B cell (primary cell): Measurements from ENCODE around the gene GLI3. TPM values are rescaled to one million over a fixed set of nuclear protein-coding genes. Genes with fewer than 3 reads are reported as not detected.

Experiments used
- ATAC-seq: fragments of 200-7000 bp; cut with Tn5 transposase; one replicate; pipeline ENCODE4 v1.10.0; 2021; ENCODE audit warnings: low read depth, mild to moderate bottlenecking, moderate number of reproducible peaks, moderate library complexity
- CTCF ChIA-PET: fragments of 350-600 bp; sonication (Branson Sonifier 250); formaldehyde crosslinking; loops from one replicate; lab custom pipeline; 2021; ENCODE audit warnings: antibody characterized with exemption, inconsistent platforms; lab: Charles Lee
- POLR2A ChIA-PET: fragments of 350-600 bp; sonication (Branson Sonifier 250); formaldehyde crosslinking; loops from one replicate; lab custom pipeline; 2021; ENCODE audit warnings: antibody characterized with exemption; lab: Charles Lee
- DNase-seq: peaks from one replicate; pipeline ENCODE4 v3.0.0; 2013
- H2AFZ ChIP-seq: 2 replicates; pipeline ENCODE4 v1.6.1; 2012; ENCODE audit warnings: mild to moderate bottlenecking, low read depth, low read length; ENCODE audit not compliant: insufficient read depth, poor library complexity, severe bottlenecking
- H3K27ac ChIP-seq, 2 donors: 1 replicate in 1 of 2; 2 replicates in 1 of 2; pipeline ENCODE4 v1.5.1; 2012 to 2013; ENCODE audit warnings: low read length in 2 of 2, mild to moderate bottlenecking in 2 of 2, moderate library complexity in 1 of 2
- H3K27me3 ChIP-seq, 4 experiments: fragments of 200-600 bp in 1 of 4; sonication (generic) in 1 of 4; replicated peaks in 1 of 4; 1 replicate in 2 of 4; 2 replicates in 2 of 4; pipeline versions ENCODE4 v1.6.1 to v1.7.0; 2013 to 2016; ENCODE audit warnings: low read length in 3 of 4, mild to moderate bottlenecking in 2 of 4, mixed read lengths in 1 of 4, moderate library complexity in 1 of 4; ENCODE audit not compliant: insufficient read depth in 4 of 4, control insufficient read depth in 3 of 4; ENCODE audit errors: control extremely low read depth in 1 of 4
- H3K36me3 ChIP-seq, 2 experiments: replicated peaks in 1 of 2; 1 replicate in 1 of 2; 2 replicates in 1 of 2; pipeline versions ENCODE4 v1.6.1 to v1.7.1; 2013; ENCODE audit warnings: low read length in 1 of 2; ENCODE audit not compliant: insufficient read depth in 2 of 2, control insufficient read depth in 1 of 2; ENCODE audit errors: control extremely low read depth in 1 of 2, extremely low read depth in 1 of 2
- H3K4me1 ChIP-seq, 2 donors: fragments of 200-600 bp in 1 of 2; sonication (generic) in 1 of 2; 1 replicate in 1 of 2; 2 replicates in 1 of 2; pipeline versions ENCODE4 v1.5.1 to v1.6.1; 2013 to 2017; ENCODE audit warnings: low read length in 2 of 2; ENCODE audit not compliant: control insufficient read depth in 2 of 2, insufficient read depth in 2 of 2
- H3K4me2 ChIP-seq: replicated peaks from 2 replicates; pipeline ENCODE3; 2012; ENCODE audit warnings: mild to moderate bottlenecking, low read depth, low read length; ENCODE audit not compliant: poor library complexity, severe bottlenecking
- H3K4me3 ChIP-seq, 5 experiments: fragments of 200-600 bp in 1 of 5; sonication (generic) in 1 of 5; 1 replicate in 3 of 5; 2 replicates in 2 of 5; pipeline versions ENCODE4 v1.5.1 to v1.7.0; 2011 to 2016; ENCODE audit warnings: low read length in 4 of 5, mild to moderate bottlenecking in 4 of 5, low read depth in 2 of 5, control low read depth in 1 of 5, moderate library complexity in 1 of 5; ENCODE audit not compliant: insufficient read depth in 1 of 5; ENCODE audit errors: control extremely low read depth in 1 of 5, extremely low read depth in 1 of 5
- H3K79me2 ChIP-seq: fragments of 200-600 bp; sonication (generic); one replicate; pipeline ENCODE4 v1.6.0; 2016; ENCODE audit warnings: low read length; ENCODE audit not compliant: control insufficient read depth, insufficient read depth
- H3K9ac ChIP-seq: fragments of 200-600 bp; sonication (generic); 2 replicates; pipeline ENCODE4 v1.6.1; 2017; ENCODE audit warnings: mild to moderate bottlenecking, low read length, moderate library complexity
- H3K9me3 ChIP-seq, 3 donors: one replicate each; pipeline versions ENCODE4 v1.6.1 to v1.7.1; 2013; ENCODE audit warnings: low read length in 2 of 3; ENCODE audit not compliant: control insufficient read depth in 2 of 3, insufficient read depth in 1 of 3; ENCODE audit errors: control extremely low read depth in 1 of 3
- H4K20me1 ChIP-seq: 2 replicates; pipeline ENCODE4 v1.6.0; 2012; ENCODE audit warnings: mild to moderate bottlenecking, low read length; ENCODE audit not compliant: insufficient read depth, control insufficient read depth, poor library complexity, severe bottlenecking
- H3K27ac Mint-ChIP-seq: one replicate; pipeline ENCODE4 v1.8.0; 2021; ENCODE audit warnings: mixed read lengths
- H3K27me3 Mint-ChIP-seq: one replicate; pipeline ENCODE4 v1.8.0; 2021; ENCODE audit warnings: mixed read lengths
- H3K4me1 Mint-ChIP-seq: one replicate; pipeline ENCODE4 v1.8.0; 2021; ENCODE audit warnings: mixed read lengths
- H3K4me3 Mint-ChIP-seq: one replicate; pipeline ENCODE4 v1.8.0; 2021; ENCODE audit warnings: mixed read lengths
- H3K9me3 Mint-ChIP-seq: one replicate; pipeline ENCODE4 v1.8.0; 2022; ENCODE audit warnings: mixed read lengths; ENCODE audit not compliant: insufficient read depth
- EZH2 ChIP-seq: IDR thresholded peaks from 2 replicates; pipeline ENCODE4 v1.6.1; 2012; ENCODE audit warnings: borderline replicate concordance, low read depth, mild to moderate bottlenecking, moderate library complexity, low read length; ENCODE audit not compliant: insufficient read depth, poor library complexity, severe bottlenecking
- WGBS: methylation state at CpG from one replicate; pipeline ENCODE4 v1.1.5; 2013; ENCODE audit warnings: missing lambda C conversion rate; ENCODE audit not compliant: insufficient coverage; 5-methylcytosine and 5-hydroxymethylcytosine counted together
- intact Hi-C: fragments of 100-400 bp; cut with micrococcal nuclease; formaldehyde crosslinking; loops from one replicate; pipeline ENCODE4 v1.10.0; 2022
- polyA plus RNA-seq: library from polyadenylated mRNA; depleted of rRNA; stranded (reverse); fragments of >200 nt; gene quantifications from 2 replicates; pipeline ENCODE4 v1.2.3, GENCODE V29; 2012
- total RNA-seq, 2 donors: library from RNA; stranded (reverse); fragments of 120-200 nt in 1 of 2; gene quantifications; 1 replicate in 1 of 2; 2 replicates in 1 of 2; pipeline versions ENCODE4 v1.2.3 to v1.2.4, GENCODE V29; 2013 to 2022
- TF ChIP-seq, protein P1 (sequence below): fragments of 200-600 bp; IDR thresholded peaks from one replicate; pipeline ENCODE4 v1.8.0; 2022; ENCODE audit warnings: antibody characterized with exemption, mild to moderate bottlenecking

GLI3 gene
- total and polyA plus RNA-seq, 2 donors (not counting 1 experiment from before 2014, with no cell fraction given) = not detected

DNA sequence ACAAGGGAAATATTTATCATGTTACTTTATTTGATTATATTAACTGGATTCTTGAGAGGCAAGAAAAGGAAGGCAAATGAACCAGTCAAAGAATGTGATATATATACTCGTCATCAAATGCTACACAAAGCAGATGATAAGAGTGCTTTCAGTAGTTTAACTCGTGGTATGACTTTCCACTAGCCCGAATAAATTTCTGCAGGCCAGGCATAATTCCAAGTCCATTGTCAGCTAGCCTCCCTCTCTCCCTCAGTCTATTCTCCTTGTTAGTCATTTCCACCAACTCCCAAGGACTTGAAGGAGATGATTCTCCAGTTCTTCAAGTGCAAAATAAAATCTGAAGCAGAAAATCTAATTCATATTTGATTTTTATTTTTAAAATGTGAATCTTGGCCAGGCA is 190.5 kb downstream of the GLI3 start:
- no peak overlapping the region for H3K27ac Mint-ChIP-seq

DNA sequence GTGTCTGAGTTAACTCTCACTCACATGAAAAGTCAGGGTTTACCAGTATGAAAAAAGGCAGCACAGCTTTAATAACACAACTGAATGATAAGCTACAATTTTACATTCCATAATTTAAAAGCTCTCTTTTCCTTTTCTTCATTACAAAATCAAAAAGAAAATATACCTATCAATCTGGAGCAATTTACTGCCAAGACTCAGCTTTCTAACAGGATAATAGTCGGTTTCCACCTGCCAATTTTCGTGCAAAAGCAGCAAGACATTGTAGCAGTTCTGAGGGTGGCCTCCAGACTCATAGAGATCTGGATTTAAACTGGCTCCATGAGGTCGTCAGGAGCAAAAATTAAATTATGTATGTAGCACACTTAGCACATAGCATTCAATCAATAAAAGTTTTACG is 191.0 kb downstream of the GLI3 start:
- peaks cover 0 to 3% (median 0%) of the 10 kb centered on the region in 4 experiments for H3K27me3 ChIP-seq
- TF ChIP-seq, protein P1, sequence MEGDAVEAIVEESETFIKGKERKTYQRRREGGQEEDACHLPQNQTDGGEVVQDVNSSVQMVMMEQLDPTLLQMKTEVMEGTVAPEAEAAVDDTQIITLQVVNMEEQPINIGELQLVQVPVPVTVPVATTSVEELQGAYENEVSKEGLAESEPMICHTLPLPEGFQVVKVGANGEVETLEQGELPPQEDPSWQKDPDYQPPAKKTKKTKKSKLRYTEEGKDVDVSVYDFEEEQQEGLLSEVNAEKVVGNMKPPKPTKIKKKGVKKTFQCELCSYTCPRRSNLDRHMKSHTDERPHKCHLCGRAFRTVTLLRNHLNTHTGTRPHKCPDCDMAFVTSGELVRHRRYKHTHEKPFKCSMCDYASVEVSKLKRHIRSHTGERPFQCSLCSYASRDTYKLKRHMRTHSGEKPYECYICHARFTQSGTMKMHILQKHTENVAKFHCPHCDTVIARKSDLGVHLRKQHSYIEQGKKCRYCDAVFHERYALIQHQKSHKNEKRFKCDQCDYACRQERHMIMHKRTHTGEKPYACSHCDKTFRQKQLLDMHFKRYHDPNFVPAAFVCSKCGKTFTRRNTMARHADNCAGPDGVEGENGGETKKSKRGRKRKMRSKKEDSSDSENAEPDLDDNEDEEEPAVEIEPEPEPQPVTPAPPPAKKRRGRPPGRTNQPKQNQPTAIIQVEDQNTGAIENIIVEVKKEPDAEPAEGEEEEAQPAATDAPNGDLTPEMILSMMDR = no peak
- no peak for TF ChIP-seq EZH2
- H3K4me3 Mint-ChIP-seq = no peak overlapping the region
- H3K27ac Mint-ChIP-seq = no peak overlapping the region
- intact Hi-C loops = no loop called here
- no peak overlapping the region for H3K27ac ChIP-seq
- H3K4me2 ChIP-seq = no peak overlapping the region
- peaks cover 20% of the 10 kb centered on the region for H3K27me3 Mint-ChIP-seq
- ATAC-seq = no peak
- H4K20me1 ChIP-seq = no peaks in the 10 kb centered on the region
- no peak overlapping the region for H3K4me3 ChIP-seq
- ChIA-PET POLR2A (no interaction called here), CTCF (no interaction called here)
- H3K9me3 Mint-ChIP-seq = no peaks in the 10 kb centered on the region
- WGBS = 79% methylated on average over 2 of the region's 4 CpGs
- no peaks in the 10 kb centered on the region for H3K79me2 ChIP-seq
- H3K4me1 ChIP-seq = no peaks in the 10 kb centered on the region
- H3K36me3 ChIP-seq = no peaks in the 10 kb centered on the region
- no peak overlapping the region for H3K9ac ChIP-seq
- no peaks in the 10 kb centered on the region for H3K9me3 ChIP-seq
- DNase-seq = no peak
- H2AFZ ChIP-seq = no peak overlapping the region
- no peaks in the 10 kb centered on the region for H3K4me1 Mint-ChIP-seq

More for the DNA sequence above, 190.5 kb downstream of the GLI3 start:
- H3K79me2 ChIP-seq = no peaks in the 10 kb centered on the region
- no peaks in the 10 kb centered on the region for H3K4me1 ChIP-seq
- H3K9me3 ChIP-seq = no peaks in the 10 kb centered on the region
- peaks cover 0 to 3% (median 0%) of the 10 kb centered on the region in 4 experiments for H3K27me3 ChIP-seq
- H3K9me3 Mint-ChIP-seq = no peaks in the 10 kb centered on the region
- H4K20me1 ChIP-seq = no peaks in the 10 kb centered on the region
- H2AFZ ChIP-seq = no peak overlapping the region
- DNase-seq = no peak
- CTCF ChIA-PET = no interaction called here
- H3K4me2 ChIP-seq = no peak overlapping the region
- H3K27me3 Mint-ChIP-seq = peaks cover 20% of the 10 kb centered on the region
- intact Hi-C loops = no loop called here
- no peaks in the 10 kb centered on the region for H3K4me1 Mint-ChIP-seq
- WGBS = 90% methylated on average over 2 of the region's 3 CpGs
- H3K27ac ChIP-seq = no peak overlapping the region
- no peak overlapping the region for H3K4me3 ChIP-seq
- H3K36me3 ChIP-seq = no peaks in the 10 kb centered on the region
- no peak for ATAC-seq
- POLR2A ChIA-PET = no interaction called here
- H3K4me3 Mint-ChIP-seq = no peak overlapping the region
- TF ChIP-seq EZH2 = no peak
- TF ChIP-seq, protein P1 = no peak
- H3K9ac ChIP-seq = no peak overlapping the region
